HG02852 (cell line): ENCODE data around the gene PSMG1.
"Not testable (repeated sequence)": the region's sequence is repeated elsewhere in the genome, so short reads cannot be mapped to it uniquely, and the experiment has no call there.

Experiments used
- ATAC-seq: cut with Tn5 transposase; IDR thresholded peaks from one replicate; pipeline ENCODE4 v1.9.1; 2021; ENCODE audit warnings: mild to moderate bottlenecking, moderate library complexity; ENCODE audit not compliant: unreplicated experiment

PSMG1 gene

DNA sequence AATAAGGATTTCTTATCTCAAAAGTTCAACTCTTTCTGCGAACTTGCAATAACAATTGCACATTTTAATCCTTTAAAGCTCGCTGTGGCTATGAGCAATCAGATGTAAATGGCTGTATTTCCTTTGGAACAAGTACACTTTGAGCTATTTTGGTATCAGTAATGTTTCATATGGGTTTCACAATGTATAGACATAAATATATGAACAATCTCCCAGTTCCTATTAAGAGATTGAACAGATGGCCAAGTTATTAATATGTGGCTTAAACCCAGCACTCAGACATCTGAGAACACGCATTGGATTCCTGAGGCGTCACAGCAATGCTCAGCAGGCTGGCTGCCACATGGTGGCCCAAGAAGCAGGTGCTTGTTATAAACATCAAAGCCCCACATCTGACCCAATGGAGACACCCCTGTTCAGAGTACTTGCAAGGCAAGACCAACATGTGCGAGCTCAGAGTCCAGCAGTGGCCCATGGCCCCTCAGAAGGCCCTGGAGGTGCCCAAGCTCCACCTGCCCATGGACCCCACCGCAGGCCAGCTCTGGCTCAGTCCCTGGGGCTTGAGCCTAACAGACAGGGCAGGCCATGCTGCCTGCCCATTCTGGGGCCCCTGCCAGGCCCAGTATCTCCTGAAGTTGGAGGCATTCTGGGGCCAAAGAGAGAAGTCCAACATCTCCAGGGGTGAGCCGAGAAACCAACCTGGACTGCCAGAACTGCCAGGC lies 23.7 kb downstream of the PSMG1 start:
- ATAC-seq: no peak

DNA sequence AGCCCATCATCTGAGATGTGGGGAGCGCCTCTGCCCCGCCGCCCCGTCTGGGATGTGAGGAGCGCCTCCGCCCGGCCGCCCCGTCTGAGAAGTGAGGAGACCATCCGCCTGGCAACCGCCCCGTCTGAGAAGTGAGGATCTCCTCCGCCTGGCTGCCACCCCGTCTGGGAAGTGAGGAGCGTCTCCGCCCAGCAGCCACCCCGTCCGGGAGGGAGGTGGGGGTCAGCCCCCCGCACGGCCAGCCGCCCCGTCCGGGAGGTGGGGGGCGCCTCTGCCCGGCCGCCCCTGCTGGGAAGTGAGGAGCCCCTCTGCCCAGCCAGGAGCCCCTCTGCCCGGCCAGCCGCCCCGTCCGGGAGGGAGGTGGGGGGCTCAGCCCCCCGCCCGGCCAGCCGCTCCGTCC lies 26.0 kb downstream of the PSMG1 start:
- not testable (repeated sequence) for ATAC-seq

DNA sequence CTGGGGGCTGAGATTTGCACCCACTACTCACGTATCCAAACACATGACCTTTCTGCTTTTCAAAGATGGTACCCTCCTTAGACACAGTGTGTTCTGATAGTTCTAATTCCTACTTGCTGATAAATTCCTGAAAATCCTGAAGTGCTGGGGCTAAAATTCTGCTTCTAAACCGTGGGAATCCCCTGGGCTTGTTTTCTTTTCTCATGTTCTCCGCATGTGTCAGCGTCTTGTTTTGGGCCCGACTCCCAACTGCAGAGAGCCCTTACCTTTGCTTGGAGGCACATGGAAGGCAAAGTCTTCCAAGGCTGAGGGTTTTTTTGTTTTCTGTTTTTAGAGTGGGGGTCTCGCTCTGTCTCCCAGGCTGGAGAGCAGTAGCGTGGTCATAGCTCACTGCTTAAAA lies 27.2 kb downstream of the PSMG1 start:
- no peak for ATAC-seq

DNA sequence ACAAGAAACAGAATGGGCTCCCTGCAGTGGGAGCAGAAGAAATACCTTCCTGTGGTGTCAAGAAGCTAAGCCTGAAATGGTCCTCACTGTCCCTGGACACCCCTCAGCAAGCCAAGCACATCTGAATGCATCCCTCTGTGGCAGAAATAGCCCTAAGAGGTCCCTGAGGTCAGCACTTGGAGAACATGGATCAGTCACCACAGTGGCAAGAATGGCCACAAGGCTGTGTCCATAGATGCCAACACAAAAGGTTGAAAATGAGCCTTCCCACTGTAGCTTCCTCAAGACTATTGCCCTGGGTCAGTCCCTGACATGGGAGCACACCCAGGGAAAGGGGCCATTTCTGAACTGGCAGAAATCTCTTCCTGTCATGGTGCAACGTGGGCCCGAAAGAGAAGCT lies 27.7 kb downstream of the PSMG1 start:
- no peak for ATAC-seq

DNA sequence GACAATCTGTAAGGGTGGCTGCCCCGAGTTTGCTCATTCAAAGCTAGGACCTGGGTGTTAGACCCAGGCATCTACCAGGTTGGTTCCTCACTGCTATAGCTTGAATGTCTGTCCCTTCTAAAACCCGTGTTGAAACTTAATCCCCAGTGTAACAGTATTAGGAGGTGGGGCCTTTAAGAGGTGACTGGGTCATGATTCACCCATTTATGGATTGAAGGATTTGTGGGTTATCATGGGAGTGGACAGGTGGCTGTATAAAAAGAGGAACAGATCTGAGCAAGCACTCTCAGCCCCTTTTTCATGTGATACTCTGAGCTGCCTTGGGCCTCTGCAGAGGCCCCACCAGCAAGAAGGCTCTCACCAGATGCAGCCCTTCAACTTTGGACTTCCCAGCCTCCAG lies 29.4 kb downstream of the PSMG1 start:
- ATAC-seq: no peak

DNA sequence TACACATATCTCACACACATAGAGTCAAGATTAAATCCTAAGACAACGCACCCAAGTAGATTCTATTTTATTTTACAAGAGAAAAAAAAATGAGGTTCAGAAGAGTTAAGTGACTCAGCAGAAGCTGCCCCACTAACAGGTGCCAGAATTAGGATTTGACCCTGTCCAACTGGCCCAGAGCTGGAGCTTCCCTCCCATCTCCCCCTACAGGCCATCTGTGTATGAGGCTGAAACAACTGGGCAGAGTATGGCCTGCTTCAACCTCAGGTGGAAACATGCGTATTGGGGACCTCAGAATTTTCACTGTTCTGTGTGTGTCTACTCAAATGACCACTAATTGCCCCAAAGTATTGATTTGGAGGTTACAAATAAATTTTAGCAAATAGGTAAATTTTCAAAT lies 29.9 kb downstream of the PSMG1 start:
- ATAC-seq: no peak

DNA sequence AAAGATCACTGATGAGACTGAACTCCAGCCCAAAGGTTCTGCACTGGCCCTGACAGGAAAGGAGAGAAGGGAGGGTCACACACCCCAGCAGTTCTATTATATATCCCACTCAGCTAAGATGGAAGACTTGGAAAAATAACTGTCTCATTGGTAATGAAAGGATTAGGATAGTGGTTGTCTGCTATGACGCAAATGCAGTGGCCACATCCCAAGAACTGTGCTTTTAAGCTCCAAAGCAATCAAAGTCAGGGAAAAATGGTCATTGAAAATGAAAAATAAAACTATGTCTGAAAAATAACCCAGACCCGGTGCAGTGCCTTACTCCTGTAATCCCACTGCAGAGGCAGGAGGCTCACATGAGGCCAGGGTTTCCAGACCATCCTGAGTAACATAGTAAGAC lies 31.0 kb downstream of the PSMG1 start:
- no peak for ATAC-seq

DNA sequence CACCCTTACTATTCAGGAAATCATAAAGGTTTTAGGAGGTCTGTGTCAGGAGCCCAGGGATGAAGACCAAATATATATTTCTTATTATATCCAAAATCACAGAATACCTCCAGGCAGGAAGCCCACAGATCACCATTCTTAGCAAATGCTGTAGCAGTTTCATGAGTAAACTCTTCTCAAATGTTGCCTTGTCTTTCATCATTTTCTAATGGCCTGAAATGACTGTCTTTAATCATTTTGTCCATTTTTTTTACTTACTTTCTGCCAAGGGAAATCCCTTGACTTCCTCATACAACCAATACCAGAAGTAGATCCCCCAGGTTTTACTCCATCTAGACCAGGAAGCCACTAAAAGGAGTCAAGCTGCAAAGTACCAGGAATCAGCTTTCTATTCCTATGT lies 32.4 kb downstream of the PSMG1 start:
- no peak for ATAC-seq

DNA sequence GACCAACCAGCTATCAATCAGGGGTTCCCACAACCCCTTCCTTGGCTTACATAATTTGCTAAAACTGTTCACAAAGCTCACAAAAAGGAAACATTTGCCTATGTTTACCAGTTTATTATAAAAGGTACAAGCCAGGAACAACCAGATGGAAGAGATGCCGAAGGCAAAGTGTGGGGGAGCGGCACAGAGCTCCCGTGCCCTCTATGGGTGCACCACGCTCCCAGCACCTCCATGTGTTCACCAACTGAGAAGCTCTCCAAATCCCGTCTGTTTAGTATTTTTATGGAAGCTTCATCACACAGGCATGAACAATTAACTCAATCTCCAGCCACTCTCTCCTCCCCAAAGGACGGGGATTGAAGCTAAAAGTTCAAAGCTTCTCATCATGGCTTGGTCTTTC lies 32.9 kb downstream of the PSMG1 start:
- no peak for ATAC-seq

DNA sequence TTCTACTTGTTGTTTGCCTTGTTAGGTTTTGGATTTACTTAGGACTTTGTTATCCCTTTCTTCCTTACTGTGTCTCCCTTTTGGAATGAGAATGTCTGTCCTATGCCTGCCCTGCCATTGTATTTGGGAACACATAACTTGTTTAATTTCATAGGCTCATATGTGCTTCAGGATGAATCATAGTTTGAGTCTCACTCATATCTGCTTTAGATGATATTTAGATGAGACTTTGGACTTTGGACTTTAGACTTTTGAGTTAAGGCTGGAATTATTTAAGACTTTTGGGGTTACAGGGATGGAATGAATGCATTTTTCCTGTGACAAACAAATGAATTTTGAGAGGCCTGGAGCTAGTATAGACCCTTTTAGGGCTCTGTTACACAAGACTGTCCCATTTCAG lies 33.4 kb downstream of the PSMG1 start:
- ATAC-seq: no peak

DNA sequence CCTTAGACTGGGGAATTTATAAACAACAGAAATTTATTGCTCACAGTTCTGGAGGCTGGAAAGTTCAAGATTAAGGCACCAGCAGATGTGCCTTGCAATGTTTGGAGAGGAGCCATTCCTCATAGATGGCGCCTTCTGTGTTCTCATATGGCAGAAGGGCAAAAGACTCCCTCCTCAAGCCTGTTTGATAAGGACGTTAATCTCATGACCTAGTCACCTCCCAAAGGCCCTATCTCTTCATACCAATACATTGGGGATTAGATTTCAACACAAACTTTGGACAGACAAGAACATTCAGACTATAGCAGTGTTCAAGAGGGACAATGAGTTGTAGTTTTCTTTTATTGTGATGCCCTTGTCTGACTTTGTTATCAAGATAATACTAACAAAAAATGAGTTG lies 34.3 kb downstream of the PSMG1 start:
- no peak for ATAC-seq

DNA sequence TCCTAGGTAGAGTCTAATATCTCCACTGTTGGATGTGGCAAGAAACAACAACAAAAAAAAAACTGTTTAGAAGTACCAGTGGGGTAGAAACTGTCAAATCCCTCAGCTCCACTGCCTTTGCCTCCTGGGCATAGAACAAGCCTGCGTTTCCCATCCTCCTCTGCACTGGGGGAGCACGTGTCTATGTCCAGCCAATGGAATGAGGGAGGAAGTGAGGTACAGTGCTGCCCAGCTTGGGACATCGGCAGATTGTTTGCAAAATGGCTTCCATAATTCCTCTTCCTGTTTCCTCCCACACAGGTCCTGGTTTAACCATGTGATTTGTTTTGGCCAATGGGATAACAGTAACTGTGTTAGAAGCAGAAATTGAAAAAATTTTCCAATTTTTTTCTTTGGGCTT lies 39.1 kb downstream of the PSMG1 start:
- ATAC-seq: no peak

DNA sequence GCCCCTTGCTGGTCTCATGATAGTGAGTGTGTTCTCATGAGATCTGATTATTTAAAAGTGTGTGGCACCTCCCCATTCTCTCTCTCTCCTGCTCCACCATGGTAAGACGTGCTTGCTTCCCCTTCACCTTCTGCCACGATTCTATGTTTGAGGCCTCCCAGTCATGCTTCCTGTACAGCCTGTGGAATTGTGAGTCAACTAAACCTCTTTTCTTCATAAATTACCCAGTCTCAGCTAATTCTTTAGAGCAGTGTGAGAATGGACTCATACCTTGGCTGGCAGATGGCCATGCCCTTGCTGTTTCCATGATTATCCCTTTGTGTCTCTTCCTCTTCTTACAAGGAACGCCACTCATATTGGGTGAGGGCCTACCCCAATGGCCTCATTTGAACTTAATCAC lies 40.3 kb downstream of the PSMG1 start:
- no peak for ATAC-seq

DNA sequence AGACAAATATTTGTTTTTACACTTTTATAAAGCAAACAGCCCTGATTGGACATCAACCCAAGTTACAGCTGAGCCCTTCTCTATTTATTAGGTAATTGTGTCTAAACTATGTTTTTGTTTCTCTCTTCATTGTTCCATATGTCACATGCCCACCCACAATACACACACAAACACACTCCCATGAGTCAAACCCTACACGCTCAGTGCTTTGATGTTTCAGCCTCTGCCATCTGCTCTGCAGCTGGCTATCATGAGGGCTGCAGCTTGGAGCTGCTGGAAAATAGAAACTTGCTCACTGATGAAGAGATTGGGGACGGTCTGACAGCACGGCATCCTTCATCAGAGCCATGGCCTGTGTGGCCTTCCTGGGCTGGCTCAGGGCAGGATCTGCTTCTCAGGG lies 41.7 kb downstream of the PSMG1 start:
- no peak for ATAC-seq

DNA sequence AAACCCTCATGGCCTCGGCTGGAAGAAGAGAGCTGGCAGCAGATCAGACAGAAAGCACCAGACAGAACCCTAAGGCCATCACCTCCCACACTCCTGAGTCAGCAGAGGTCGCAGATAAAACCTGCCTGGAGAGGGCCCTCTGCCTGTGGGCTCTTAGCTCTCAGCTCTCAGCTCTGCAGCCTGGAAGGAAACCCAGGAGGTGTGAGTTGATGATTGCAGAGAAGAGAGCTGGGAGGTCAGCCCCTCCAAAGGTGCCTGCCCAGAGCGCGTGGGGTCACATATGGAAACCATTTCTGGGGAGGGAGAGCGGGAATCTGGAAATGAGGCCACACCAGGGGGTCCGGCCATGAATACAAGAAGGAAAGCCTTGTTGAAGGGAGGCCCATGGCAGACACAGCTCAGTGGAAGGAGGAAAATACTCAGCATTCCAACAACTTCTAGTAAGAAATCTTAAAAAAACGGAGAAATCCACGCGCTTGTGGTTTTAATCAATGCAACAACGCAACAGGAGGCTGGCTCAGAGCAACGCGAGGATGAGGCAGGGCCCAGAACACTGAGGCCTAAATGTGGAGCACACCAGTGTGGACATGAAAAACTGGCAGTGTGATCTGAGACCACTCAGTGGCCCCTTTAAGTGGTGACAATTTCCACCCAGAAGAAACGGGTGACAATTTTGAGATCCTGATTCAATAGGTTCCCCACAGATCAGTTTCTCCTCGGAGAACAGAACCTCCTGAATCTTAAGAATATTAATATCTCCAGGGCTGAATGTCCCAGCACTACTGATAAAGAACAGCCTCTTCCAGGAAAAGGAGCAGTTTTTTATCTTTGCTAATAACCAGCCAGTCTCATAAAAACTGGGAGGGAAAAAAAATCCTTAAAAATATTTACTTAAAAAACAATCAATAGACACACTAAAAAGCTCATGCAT lies 45.7 kb downstream of the PSMG1 start:
- no peak for ATAC-seq

DNA sequence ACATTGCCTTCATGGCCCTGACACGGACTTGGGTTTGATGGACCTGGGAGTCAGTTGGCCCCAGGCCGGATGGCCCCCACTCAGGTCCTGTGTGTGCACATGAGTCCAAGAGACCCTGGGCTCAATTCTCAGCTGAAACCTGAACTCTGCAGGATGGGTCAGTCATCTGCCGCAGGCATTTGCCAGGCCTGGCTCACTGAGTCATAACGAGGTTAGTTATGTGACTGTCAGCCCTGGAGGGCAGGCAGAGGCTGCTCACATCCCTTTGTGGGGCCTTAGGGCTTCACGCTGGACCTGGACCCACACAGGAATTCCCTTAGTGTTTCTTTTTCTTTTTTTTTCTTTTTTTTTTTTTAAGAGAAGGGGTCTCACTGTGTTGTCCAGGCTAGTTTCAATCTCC lies 46.5 kb downstream of the PSMG1 start:
- ATAC-seq: no peak

DNA sequence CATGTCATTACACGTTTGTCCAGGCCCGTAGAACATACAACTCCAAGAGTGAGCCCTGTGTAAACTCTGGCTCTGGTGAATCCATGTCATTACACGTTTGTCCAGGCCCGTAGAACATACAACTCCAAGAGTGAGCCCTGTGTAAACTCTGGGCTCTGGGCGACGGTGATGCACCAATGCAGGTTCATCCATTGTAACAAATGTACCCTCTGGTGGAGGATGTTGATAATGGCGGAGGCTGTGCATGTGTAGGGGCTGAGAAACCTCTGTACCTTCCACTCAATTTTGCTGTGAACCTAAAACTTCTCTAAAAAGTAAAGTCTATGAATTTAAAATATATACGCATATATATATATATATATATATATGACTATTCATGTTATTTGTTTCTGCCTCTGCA lies 47.1 kb downstream of the PSMG1 start:
- ATAC-seq: not testable (repeated sequence)

DNA sequence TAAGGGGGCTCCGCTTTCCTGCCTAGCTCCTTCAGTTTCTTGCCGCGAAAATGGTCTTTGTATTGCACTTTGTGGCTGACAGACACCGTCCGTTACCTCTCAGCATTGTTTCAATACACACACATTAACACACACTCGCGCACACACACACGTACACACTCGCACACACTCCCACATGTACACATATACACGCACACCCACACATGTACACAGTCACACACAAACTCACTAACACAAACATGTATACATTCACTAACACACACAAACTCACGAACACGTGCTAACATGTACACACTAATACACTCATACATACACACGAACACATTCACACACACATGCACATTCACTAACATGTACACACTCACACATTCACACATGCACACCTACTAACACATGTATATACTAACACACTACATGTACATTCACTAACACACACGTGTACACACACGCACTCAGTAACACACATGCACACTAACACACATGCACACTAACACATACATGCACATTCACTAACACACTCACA lies 48.9 kb downstream of the PSMG1 start:
- ATAC-seq: no peak

DNA sequence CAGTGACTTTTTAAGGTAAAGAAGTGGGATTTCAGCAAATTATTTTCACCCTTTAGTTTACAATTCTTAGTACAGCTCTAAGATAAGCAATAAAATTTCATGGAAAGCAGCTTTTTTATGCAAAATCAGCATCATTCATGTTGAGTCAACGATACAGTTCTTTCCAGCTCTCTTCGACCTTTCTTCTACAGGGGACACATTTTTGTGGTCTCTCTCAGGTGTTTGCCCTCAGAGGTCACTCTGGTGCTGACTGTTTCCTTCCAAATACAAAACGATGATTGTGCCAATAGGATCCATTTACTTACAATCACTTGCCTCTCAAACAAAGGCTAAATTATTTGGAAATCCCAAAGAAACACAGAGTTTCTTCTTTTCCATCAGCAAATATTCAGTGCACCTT lies 51.0 kb downstream of the PSMG1 start:
- no peak for ATAC-seq

DNA sequence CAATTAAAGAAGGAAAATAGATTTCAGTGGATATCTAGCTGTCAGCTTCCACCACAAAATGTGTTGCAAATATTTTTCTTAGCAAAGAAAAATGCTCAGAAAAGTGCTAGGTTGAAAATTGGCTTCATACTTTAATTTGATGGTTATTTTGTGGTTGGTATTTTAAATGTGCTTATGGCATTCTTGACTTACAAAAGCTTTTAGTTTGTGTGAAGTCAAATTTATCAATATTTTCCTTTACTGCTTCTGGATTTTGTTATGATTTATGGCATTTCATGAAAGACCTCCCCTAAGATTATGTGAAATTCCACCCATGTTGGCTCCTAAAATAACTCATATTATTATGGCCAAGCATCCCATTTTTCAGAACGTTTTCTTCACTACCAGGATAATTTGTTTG lies 51.5 kb downstream of the PSMG1 start:
- no peak for ATAC-seq

DNA sequence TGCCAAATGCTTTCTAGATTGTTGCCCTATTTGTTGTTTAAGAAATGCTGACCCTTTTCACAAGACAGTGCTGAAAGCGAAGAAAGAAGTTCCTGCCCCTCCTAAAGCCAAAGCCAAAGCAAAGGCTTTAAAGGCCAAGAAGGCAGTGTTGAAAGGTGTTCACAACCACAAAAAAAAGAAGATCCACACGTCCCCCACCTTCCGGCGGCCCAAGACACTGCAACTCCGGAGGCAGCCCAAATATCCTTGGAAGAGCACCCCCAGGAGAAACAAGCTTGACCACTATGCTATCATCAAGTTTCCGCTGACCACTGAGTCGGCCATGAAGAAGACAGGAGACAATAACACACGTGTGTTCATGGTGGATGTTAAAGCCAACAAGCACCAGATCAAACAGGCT lies 55.7 kb downstream of the PSMG1 start:
- no peak for ATAC-seq

DNA sequence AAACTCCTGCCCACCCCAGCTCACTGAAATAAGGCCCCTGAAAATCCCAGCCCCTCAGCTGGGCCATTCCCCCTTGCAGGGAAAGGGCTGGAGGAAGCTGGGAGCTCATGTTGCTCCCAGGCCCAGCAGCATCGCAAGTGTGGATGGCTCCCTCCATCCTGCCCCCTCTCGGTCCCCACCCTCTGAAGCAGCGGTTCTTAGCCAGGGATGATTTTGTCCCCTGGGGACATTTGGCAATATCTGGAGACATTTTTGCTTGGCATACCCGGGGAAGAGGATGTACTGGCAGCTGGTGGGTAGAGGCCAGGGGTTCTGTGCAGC lies 56.8 kb downstream of the PSMG1 start:
- ATAC-seq: no peak
